ENCODE measurements around the gene CEACAM16. TPM values are rescaled to one million over a fixed set of nuclear protein-coding genes. Genes with fewer than 3 reads are reported as not detected.
A peak's percentile ranks its signal among the peaks of the same experiment; 100 is the strongest.

CEACAM16 gene
- total RNA-seq, 6 donors from 2014 or later: not detected

GRCh38 chr19:44746946-44747738 lies 48.2 kb downstream of the CEACAM16 start:
- no peaks in the 10 kb centered on the region for H3K9me3 ChIP-seq
- H3K27ac ChIP-seq: peak overlapping the region; percentile 94 to 98 (median 98)
- H3K4me3 ChIP-seq: peak overlapping the region in 3 of 4 donors; percentile 62 to 86 (median 75)
- ATAC-seq (ENCODE audit: low FRiP score in 2 of 2): peak; percentile 94 to 97
- DNase-seq: peak; percentile 95 to 97
- WGBS, 2 donors: 6 to 8% methylated on average over 16 to 26 of the region's 34 CpGs
- peaks cover 0 to 17% (median 7%) of the 10 kb centered on the region in 4 donors for H3K36me3 ChIP-seq
- peaks cover 73 to 92% (median 83%) of the 10 kb centered on the region in 4 donors for H3K4me1 ChIP-seq
- no peaks in the 10 kb centered on the region for H3K27me3 ChIP-seq
- TF ChIP-seq EP300 (IDR thresholded peaks at IDR 0.05): peak in 3 of 4 donors; percentile 27 to 86 (median 65)
- no peak for TF ChIP-seq CTCF (IDR thresholded peaks at IDR 0.05)
- peak; percentile 91 to 93 for TF ChIP-seq POLR2AphosphoS5 (IDR thresholded peaks at IDR 0.05)
- peak in 2 of 4 donors; percentile 35 to 67 for TF ChIP-seq POLR2A (IDR thresholded peaks at IDR 0.05)

- no peaks in the 10 kb centered on the region for H3K9me3 ChIP-seq
- peak overlapping the region in 3 of 4 donors; percentile 62 to 86 (median 75) for H3K4me3 ChIP-seq
- 1% methylated on average over 21 to 25 of the region's 26 CpGs for WGBS, 2 donors
- DNase-seq: peak; percentile 80 to 91
- H3K4me1 ChIP-seq: peaks cover 73 to 92% (median 83%) of the 10 kb centered on the region in 4 donors
- TF ChIP-seq POLR2A (IDR thresholded peaks at IDR 0.05) (peak in 1 of 4 donors; percentile 13), EP300 (IDR thresholded peaks at IDR 0.05) (no peak), POLR2AphosphoS5 (IDR thresholded peaks at IDR 0.05) (peak in 1 of 2 donors; percentile 4), CTCF (IDR thresholded peaks at IDR 0.05) (no peak)
- peaks cover 0 to 25% (median 11%) of the 10 kb centered on the region in 4 donors for H3K36me3 ChIP-seq
- no peaks in the 10 kb centered on the region for H3K27me3 ChIP-seq
- H3K27ac ChIP-seq: peak overlapping the region; percentile 94 to 98 (median 98)
- peak; percentile 56 to 70 for ATAC-seq (ENCODE audit: low FRiP score in 2 of 2)
Observed at GRCh38 chr19:44747739-44748425, 48.9 kb downstream of the CEACAM16 start.

- Histone ChIP-seq H3K4me3 (peak within 1 kb of the TSS; percentile 62 to 86 (median 74)), H3K27me3 (no peaks in the 10 kb centered on the region), H3K36me3 (peaks cover 0 to 26% (median 11%) of the 10 kb centered on the region in 4 donors), H3K4me1 (peaks cover 68 to 92% (median 79%) of the 10 kb centered on the region in 4 donors), H3K9me3 (no peaks in the 10 kb centered on the region), H3K27ac (peak within 1 kb of the TSS; percentile 94 to 98 (median 98))
- peak in 2 of 6 experiments; percentile 22 to 36 for TF ChIP-seq CTCF (IDR thresholded peaks at IDR 0.05)
- TF ChIP-seq POLR2A (IDR thresholded peaks at IDR 0.05): peak in 3 of 4 donors; percentile 55 to 61 (median 60)
- TF ChIP-seq POLR2AphosphoS5 (IDR thresholded peaks at IDR 0.05): peak; percentile 11 to 60
- peak in 1 of 4 donors; percentile 13 for TF ChIP-seq EP300 (IDR thresholded peaks at IDR 0.05)
- ATAC-seq (ENCODE audit: low FRiP score in 2 of 2): peak; percentile 41 to 52
- DNase-seq: peak; percentile 89 to 96
- WGBS, 2 donors: 0 to 2% methylated on average over 2 to 24 of the region's 88 CpGs
Observed at GRCh38 chr19:44748426-44749254, 49.7 kb downstream of the CEACAM16 start, which contains the start of gene BCL3. TSS of gene BCL3 (plus strand) at chr19:44748708. CDS start at chr19:44748791, 83 bp downstream.

- peak overlapping the region; percentile 94 to 98 (median 98) for H3K27ac ChIP-seq
- no peak for ATAC-seq (ENCODE audit: low FRiP score in 2 of 2)
- no peaks in the 10 kb centered on the region for H3K27me3 ChIP-seq
- peaks cover 0 to 26% (median 11%) of the 10 kb centered on the region in 4 donors for H3K36me3 ChIP-seq
- 8 to 22% methylated on average over 1 of the region's 1 CpG for WGBS, 2 donors
- no peak for DNase-seq
- TF ChIP-seq POLR2AphosphoS5 (IDR thresholded peaks at IDR 0.05) (no peak), CTCF (IDR thresholded peaks at IDR 0.05) (no peak), EP300 (IDR thresholded peaks at IDR 0.05) (no peak), POLR2A (IDR thresholded peaks at IDR 0.05) (no peak)
- peak overlapping the region; percentile 62 to 86 (median 74) for H3K4me3 ChIP-seq
- no peaks in the 10 kb centered on the region for H3K9me3 ChIP-seq
- H3K4me1 ChIP-seq: peaks cover 61 to 92% (median 74%) of the 10 kb centered on the region in 4 donors
Observed at GRCh38 chr19:44749292-44749691, 50.3 kb downstream of the CEACAM16 start.

All from upper lobe of left lung (tissue), 6 donors.